ENCODE data around the gene KIN. TPM values are rescaled to one million over a fixed set of nuclear protein-coding genes. Genes with fewer than 3 reads are reported as not detected.

KIN gene
- total RNA-seq, 1 donor from 2014 or later = 19.2 TPM

DNA sequence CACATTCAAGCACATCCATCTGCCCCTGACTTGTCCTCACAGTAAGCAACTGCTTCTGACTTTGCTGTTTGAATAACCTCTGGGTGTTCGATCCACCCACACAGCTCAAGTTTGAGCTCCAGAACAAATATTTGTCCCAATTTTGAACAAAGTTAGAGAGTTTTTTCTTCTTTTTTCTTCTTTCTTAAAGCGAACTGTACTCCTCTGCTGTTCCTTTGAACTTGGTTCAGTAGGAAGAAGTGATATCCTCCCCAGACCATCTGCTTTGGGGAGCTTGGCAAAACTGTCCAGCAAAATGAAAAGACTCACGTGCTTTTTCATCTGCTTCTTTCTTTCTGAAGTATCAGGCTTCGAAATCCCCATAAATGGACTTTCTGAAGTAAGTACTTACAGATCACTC is 84.7 kb downstream of the KIN start, which contains the start of gene ITIH2:
TSS of gene ITIH2 (plus strand) at position 177 of the 400 bp plus-strand sequence. CDS start at position 296, 119 bp downstream.
- no peak within 1 kb of the TSS for H3K27ac Mint-ChIP-seq
- DNase-seq (ENCODE audit: low spot score in 2 of 2, unreplicated experiment in 2 of 2) = no peak
- TF ChIP-seq, protein P1, sequence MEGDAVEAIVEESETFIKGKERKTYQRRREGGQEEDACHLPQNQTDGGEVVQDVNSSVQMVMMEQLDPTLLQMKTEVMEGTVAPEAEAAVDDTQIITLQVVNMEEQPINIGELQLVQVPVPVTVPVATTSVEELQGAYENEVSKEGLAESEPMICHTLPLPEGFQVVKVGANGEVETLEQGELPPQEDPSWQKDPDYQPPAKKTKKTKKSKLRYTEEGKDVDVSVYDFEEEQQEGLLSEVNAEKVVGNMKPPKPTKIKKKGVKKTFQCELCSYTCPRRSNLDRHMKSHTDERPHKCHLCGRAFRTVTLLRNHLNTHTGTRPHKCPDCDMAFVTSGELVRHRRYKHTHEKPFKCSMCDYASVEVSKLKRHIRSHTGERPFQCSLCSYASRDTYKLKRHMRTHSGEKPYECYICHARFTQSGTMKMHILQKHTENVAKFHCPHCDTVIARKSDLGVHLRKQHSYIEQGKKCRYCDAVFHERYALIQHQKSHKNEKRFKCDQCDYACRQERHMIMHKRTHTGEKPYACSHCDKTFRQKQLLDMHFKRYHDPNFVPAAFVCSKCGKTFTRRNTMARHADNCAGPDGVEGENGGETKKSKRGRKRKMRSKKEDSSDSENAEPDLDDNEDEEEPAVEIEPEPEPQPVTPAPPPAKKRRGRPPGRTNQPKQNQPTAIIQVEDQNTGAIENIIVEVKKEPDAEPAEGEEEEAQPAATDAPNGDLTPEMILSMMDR (IDR thresholded peaks at IDR 0.05; ENCODE audit: unreplicated experiment) = no peak
- H3K4me1 Mint-ChIP-seq = no peaks in the 10 kb centered on the region
- H3K4me3 Mint-ChIP-seq = no peak within 1 kb of the TSS
- H3K9me3 Mint-ChIP-seq = no peaks in the 10 kb centered on the region
- peaks cover 48% of the 10 kb centered on the region for H3K27me3 Mint-ChIP-seq (ENCODE audit: low read depth)
- no peaks in the 10 kb centered on the region for H3K36me3 Mint-ChIP-seq

DNA sequence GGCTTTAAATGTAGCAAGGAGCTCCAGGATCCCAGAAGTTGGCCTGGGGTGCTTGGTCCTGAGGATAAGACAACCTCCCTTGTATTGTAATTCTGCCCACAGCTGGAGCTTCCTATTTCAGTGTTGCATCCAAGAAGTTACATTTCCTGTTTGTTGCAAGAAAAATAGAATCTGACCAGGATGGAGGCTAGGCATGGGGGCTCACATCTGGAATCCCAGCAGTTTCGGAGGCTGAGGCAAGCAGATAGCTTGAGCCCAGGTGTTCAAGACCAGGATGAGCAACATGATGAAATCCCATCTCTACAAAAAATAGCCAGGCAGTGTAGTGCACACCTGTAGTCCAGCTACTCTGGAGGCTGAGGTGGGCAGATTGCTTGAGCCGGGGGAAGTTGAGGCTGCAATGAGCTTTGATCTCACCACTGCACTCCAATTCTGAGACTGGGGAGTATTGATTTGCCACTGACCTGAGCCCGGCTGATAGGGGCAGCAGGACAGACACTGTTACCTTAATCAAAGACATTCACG is 85.4 kb downstream of the KIN start:
- TF ChIP-seq, protein P1 (IDR thresholded peaks at IDR 0.05; ENCODE audit: unreplicated experiment) = no peak
- Mint-ChIP-seq H3K27me3 (ENCODE audit: low read depth) (peaks cover 43% of the 10 kb centered on the region), H3K4me3 (no peak overlapping the region), H3K4me1 (no peaks in the 10 kb centered on the region), H3K9me3 (no peaks in the 10 kb centered on the region), H3K27ac (no peak overlapping the region), H3K36me3 (no peaks in the 10 kb centered on the region)
- DNase-seq (ENCODE audit: low spot score in 2 of 2, unreplicated experiment in 2 of 2) = no peak

DNA sequence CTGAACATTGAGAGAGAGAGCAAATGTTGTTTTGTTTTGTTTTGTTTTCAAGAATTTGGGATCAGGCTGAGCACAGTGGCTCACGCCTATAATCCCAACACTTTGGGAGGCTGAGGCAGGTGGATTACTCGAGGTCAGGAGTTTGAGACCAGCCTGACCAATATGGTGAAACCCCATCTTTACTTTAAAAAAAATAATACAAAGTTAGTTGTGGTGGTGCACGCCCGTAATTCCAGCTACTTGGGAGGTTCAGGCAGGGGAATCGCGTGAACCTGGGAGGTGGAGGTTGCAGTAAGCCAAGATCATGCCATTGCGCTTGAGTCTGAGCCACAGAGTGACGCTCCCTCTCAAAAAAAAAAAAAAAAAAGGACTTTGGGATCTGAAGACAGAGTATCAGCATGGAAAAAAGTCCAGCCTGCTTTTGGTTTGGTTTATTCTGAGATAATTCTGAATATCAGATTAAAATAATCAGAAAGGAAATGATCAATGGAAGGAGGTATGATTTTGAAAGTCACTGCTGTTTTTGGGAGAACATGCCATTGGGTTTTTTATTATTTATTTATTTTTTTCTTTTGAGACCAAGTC is 86.5 kb downstream of the KIN start:
- no peak for DNase-seq (ENCODE audit: low spot score in 2 of 2, unreplicated experiment in 2 of 2)
- no peaks in the 10 kb centered on the region for H3K4me1 Mint-ChIP-seq
- peaks cover 36% of the 10 kb centered on the region for H3K27me3 Mint-ChIP-seq (ENCODE audit: low read depth)
- no peak overlapping the region for H3K4me3 Mint-ChIP-seq
- H3K9me3 Mint-ChIP-seq = no peaks in the 10 kb centered on the region
- TF ChIP-seq, protein P1 (IDR thresholded peaks at IDR 0.05; ENCODE audit: unreplicated experiment) = no peak
- H3K27ac Mint-ChIP-seq = no peak overlapping the region
- no peaks in the 10 kb centered on the region for H3K36me3 Mint-ChIP-seq

Other genes starting within 250 kb of the KIN start
- 17.2 to 21.0 TPM (median 20.9 TPM) in 3 replicates for gene ITIH5, start 121.0 kb downstream of the KIN start, total RNA-seq
- not detected in 3 replicates for gene ITIH2, start 84.7 kb downstream of the KIN start, total RNA-seq
- gene ATP5F1C, start 184 bp upstream of the KIN start, total RNA-seq = 178 to 186 TPM (median 184 TPM) in 3 replicates
- gene TAF3, start 30.5 kb upstream of the KIN start, total RNA-seq = 8.4 to 8.9 TPM (median 8.5 TPM) in 3 replicates